ENCODE results near the gene SRGAP1. TPM values are rescaled to one million over a fixed set of nuclear protein-coding genes. Genes with fewer than 3 reads are reported as not detected.
"Not testable (repeated sequence)": the region's sequence is repeated elsewhere in the genome, so short reads cannot be mapped to it uniquely, and the experiment has no call there.

SRGAP1 gene
- total and polyA plus RNA-seq, 4 donors, result 13.9 to 17.3 (median 15.2) TPM

- DNase-seq (ENCODE audit: low read depth in 4 of 6, low spot score in 6 of 6); H3K4me1 ChIP-seq (ENCODE audit: control insufficient read depth, insufficient read depth, low read length); H3K27me3 ChIP-seq (ENCODE audit: control insufficient read depth, insufficient read depth, low read length); H3K36me3 ChIP-seq (ENCODE audit: control insufficient read depth, insufficient read depth, low read length); H3K27ac ChIP-seq (ENCODE audit: low read depth, low read length); H3K4me3 ChIP-seq (ENCODE audit: low read depth, low read length); H3K9me3 ChIP-seq (ENCODE audit: control insufficient read depth, insufficient read depth, low read length): not testable (repeated sequence)
- no CpG with 5 or more reads among the region's 1 CpG for WGBS (ENCODE audit: insufficient coverage)
Observed at GRCh38 chr12:64167041-64167440, 322.5 kb downstream of the SRGAP1 start.

DNA sequence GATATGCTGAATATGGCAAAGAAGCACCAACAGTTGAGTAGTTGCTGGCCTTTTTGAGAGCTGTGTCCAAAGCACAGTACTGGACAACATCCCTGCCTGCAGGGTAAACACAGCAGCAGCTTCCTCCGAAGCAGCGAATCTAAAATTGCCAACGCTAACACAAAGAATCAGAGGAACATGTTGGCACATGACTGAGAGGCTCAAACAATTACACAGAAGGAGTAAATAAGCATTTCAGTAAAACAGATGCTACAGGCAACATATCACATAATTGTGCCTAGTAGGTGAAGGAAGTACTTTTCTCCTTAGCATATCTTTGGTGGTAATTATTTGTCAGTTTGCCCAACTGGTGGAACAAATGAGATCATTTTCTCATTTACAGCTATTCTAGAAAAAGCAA, 325.5 kb downstream of the SRGAP1 start:
- WGBS (ENCODE audit: insufficient coverage), result 37% methylated on average over 3 of the region's 3 CpGs
- no peak overlapping the region for H3K27ac ChIP-seq (ENCODE audit: low read depth, low read length)
- no peak overlapping the region for H3K4me3 ChIP-seq (ENCODE audit: low read depth, low read length)
- no peaks in the 10 kb centered on the region for H3K9me3 ChIP-seq (ENCODE audit: control insufficient read depth, insufficient read depth, low read length)
- no peaks in the 10 kb centered on the region for H3K4me1 ChIP-seq (ENCODE audit: control insufficient read depth, insufficient read depth, low read length)
- DNase-seq (ENCODE audit: low read depth in 4 of 6, low spot score in 6 of 6), result peak in 2 of 6 donors; percentile 37 to 61
- H3K36me3 ChIP-seq (ENCODE audit: control insufficient read depth, insufficient read depth, low read length), result no peaks in the 10 kb centered on the region
- no peaks in the 10 kb centered on the region for H3K27me3 ChIP-seq (ENCODE audit: control insufficient read depth, insufficient read depth, low read length)

- no peak for DNase-seq (ENCODE audit: low read depth in 4 of 6, low spot score in 6 of 6)
- Histone ChIP-seq H3K4me3 (ENCODE audit: low read depth, low read length) (no peak overlapping the region), H3K36me3 (ENCODE audit: control insufficient read depth, insufficient read depth, low read length) (no peaks in the 10 kb centered on the region), H3K9me3 (ENCODE audit: control insufficient read depth, insufficient read depth, low read length) (no peaks in the 10 kb centered on the region), H3K27ac (ENCODE audit: low read depth, low read length) (no peak overlapping the region), H3K27me3 (ENCODE audit: control insufficient read depth, insufficient read depth, low read length) (no peaks in the 10 kb centered on the region), H3K4me1 (ENCODE audit: control insufficient read depth, insufficient read depth, low read length) (no peaks in the 10 kb centered on the region)
- WGBS (ENCODE audit: insufficient coverage), result no CpG with 5 or more reads among the region's 3 CpGs
Observed at GRCh38 chr12:64170730-64171129, 326.2 kb downstream of the SRGAP1 start.

GRCh38 chr12:64171715-64172114, 327.2 kb downstream of the SRGAP1 start:
- no peaks in the 10 kb centered on the region for H3K9me3 ChIP-seq (ENCODE audit: control insufficient read depth, insufficient read depth, low read length)
- no peaks in the 10 kb centered on the region for H3K36me3 ChIP-seq (ENCODE audit: control insufficient read depth, insufficient read depth, low read length)
- WGBS (ENCODE audit: insufficient coverage), result no CpG with 5 or more reads among the region's 1 CpG
- no peaks in the 10 kb centered on the region for H3K4me1 ChIP-seq (ENCODE audit: control insufficient read depth, insufficient read depth, low read length)
- DNase-seq (ENCODE audit: low read depth in 4 of 6, low spot score in 6 of 6), result no peak
- no peak overlapping the region for H3K4me3 ChIP-seq (ENCODE audit: low read depth, low read length)
- no peaks in the 10 kb centered on the region for H3K27me3 ChIP-seq (ENCODE audit: control insufficient read depth, insufficient read depth, low read length)
- no peak overlapping the region for H3K27ac ChIP-seq (ENCODE audit: low read depth, low read length)

DNA sequence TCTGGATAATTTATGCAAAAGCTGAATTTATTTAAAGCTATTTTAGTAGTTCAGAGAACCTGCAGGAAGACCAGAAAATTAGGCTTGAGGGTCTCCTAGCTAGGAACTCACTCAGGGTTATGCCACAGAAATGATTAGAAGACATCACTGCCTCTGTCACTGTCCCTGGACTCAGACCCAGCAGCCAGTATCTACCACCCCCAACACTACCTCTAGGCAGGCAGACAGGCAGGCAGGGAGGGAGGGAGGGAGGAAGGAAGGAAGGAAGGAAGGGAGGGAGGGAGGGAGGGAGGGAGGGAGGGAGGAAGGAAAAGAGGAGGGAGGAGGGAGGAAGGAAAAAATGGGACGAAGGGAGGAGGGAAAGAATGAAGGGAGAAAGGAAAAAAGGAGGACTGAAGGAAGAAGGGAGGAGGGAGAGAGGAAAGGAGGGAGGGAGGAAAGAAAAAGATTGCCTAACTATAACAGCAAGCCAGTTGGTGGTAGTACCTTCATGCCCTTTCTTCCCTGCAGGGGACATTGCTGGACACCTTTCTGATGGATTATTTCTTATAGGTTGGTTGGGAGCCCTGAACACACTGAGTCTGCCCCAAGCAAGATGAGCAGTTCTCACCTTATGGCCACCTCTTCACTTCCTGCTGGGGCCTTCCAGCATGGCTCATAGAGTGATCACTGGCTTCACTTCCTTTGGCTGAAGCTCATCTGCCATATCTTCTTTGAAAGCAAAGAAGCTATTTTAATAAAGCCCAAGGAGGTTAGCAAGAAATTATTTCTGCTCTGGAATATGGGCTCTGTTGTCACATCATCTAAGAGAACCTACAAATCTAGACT, 327.9 kb downstream of the SRGAP1 start:
- H3K4me1 ChIP-seq (ENCODE audit: control insufficient read depth, insufficient read depth, low read length), result no peaks in the 10 kb centered on the region
- no peaks in the 10 kb centered on the region for H3K27me3 ChIP-seq (ENCODE audit: control insufficient read depth, insufficient read depth, low read length)
- H3K36me3 ChIP-seq (ENCODE audit: control insufficient read depth, insufficient read depth, low read length), result no peaks in the 10 kb centered on the region
- no CpG with 5 or more reads among the region's 1 CpG for WGBS (ENCODE audit: insufficient coverage)
- no peak for DNase-seq (ENCODE audit: low read depth in 4 of 6, low spot score in 6 of 6)
- H3K4me3 ChIP-seq (ENCODE audit: low read depth, low read length), result no peak overlapping the region
- no peak overlapping the region for H3K27ac ChIP-seq (ENCODE audit: low read depth, low read length)
- no peaks in the 10 kb centered on the region for H3K9me3 ChIP-seq (ENCODE audit: control insufficient read depth, insufficient read depth, low read length)

GRCh38 chr12:64173456-64173855, 329.0 kb downstream of the SRGAP1 start:
- DNase-seq (ENCODE audit: low read depth in 4 of 6, low spot score in 6 of 6), result no peak
- 97% methylated on average over 3 of the region's 3 CpGs for WGBS (ENCODE audit: insufficient coverage)
- no peaks in the 10 kb centered on the region for H3K36me3 ChIP-seq (ENCODE audit: control insufficient read depth, insufficient read depth, low read length)
- no peaks in the 10 kb centered on the region for H3K27me3 ChIP-seq (ENCODE audit: control insufficient read depth, insufficient read depth, low read length)
- H3K27ac ChIP-seq (ENCODE audit: low read depth, low read length), result no peak overlapping the region
- no peak overlapping the region for H3K4me3 ChIP-seq (ENCODE audit: low read depth, low read length)
- H3K9me3 ChIP-seq (ENCODE audit: control insufficient read depth, insufficient read depth, low read length), result no peaks in the 10 kb centered on the region
- H3K4me1 ChIP-seq (ENCODE audit: control insufficient read depth, insufficient read depth, low read length), result no peaks in the 10 kb centered on the region

GRCh38 chr12:64175254-64175945, 330.9 kb downstream of the SRGAP1 start:
- Histone ChIP-seq H3K4me1 (ENCODE audit: control insufficient read depth, insufficient read depth, low read length) (no peaks in the 10 kb centered on the region), H3K27me3 (ENCODE audit: control insufficient read depth, insufficient read depth, low read length) (no peaks in the 10 kb centered on the region), H3K9me3 (ENCODE audit: control insufficient read depth, insufficient read depth, low read length) (no peaks in the 10 kb centered on the region), H3K27ac (ENCODE audit: low read depth, low read length) (no peak overlapping the region), H3K4me3 (ENCODE audit: low read depth, low read length) (no peak overlapping the region), H3K36me3 (ENCODE audit: control insufficient read depth, insufficient read depth, low read length) (no peaks in the 10 kb centered on the region)
- peak in 5 of 6 donors; percentile 10 to 90 (median 53) for DNase-seq (ENCODE audit: low read depth in 4 of 6, low spot score in 6 of 6)
- WGBS (ENCODE audit: insufficient coverage), result no CpG with 5 or more reads among the region's 2 CpGs

DNA sequence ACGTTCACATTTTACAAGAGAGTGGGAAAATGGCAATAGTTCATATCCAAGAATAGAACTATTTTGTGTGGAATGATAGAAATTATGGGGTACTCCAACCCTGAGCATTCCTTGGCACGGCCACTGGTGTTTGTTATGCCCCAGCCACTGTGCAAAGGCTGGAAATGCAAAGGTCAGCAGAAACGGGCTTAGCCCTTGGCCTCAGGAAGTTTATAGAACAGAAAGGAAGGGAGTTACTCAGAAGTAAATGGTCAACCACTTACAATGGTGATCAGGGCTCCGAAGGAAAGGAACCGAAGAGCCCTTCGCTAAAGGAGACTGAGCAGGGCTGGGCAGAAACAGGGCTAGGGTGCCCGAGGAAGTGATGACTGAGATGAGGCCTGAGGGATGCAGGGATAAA, 332.5 kb downstream of the SRGAP1 start:
- no peak overlapping the region for H3K27ac ChIP-seq (ENCODE audit: low read depth, low read length)
- no peaks in the 10 kb centered on the region for H3K36me3 ChIP-seq (ENCODE audit: control insufficient read depth, insufficient read depth, low read length)
- no peak overlapping the region for H3K4me3 ChIP-seq (ENCODE audit: low read depth, low read length)
- DNase-seq (ENCODE audit: low read depth in 4 of 6, low spot score in 6 of 6), result no peak
- 93% methylated on average over 6 of the region's 7 CpGs for WGBS (ENCODE audit: insufficient coverage)
- no peaks in the 10 kb centered on the region for H3K27me3 ChIP-seq (ENCODE audit: control insufficient read depth, insufficient read depth, low read length)
- H3K9me3 ChIP-seq (ENCODE audit: control insufficient read depth, insufficient read depth, low read length), result no peaks in the 10 kb centered on the region
- H3K4me1 ChIP-seq (ENCODE audit: control insufficient read depth, insufficient read depth, low read length), result no peaks in the 10 kb centered on the region

DNA sequence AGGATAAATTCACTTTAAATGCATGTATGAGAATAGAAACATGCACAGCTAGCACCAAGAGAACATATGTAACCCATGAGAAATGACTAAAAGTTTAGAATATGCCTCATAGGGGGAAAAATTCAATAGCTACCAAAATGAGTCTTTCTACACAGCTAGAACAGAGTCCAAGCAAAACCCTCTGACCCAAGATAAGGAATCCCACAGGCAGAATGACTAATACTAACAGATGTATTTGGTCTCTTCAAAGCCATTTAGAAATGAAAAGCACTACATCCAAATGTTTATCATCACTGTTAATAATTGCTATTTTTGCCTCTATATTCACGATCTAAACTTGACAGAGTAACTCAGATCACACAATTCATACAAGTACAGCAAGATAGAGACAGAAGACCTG, 333.6 kb downstream of the SRGAP1 start:
- WGBS (ENCODE audit: insufficient coverage), result no CpG with 5 or more reads among the region's 1 CpG
- no peak overlapping the region for H3K27ac ChIP-seq (ENCODE audit: low read depth, low read length)
- no peaks in the 10 kb centered on the region for H3K9me3 ChIP-seq (ENCODE audit: control insufficient read depth, insufficient read depth, low read length)
- no peaks in the 10 kb centered on the region for H3K4me1 ChIP-seq (ENCODE audit: control insufficient read depth, insufficient read depth, low read length)
- no peak for DNase-seq (ENCODE audit: low read depth in 4 of 6, low spot score in 6 of 6)
- H3K36me3 ChIP-seq (ENCODE audit: control insufficient read depth, insufficient read depth, low read length), result no peaks in the 10 kb centered on the region
- no peaks in the 10 kb centered on the region for H3K27me3 ChIP-seq (ENCODE audit: control insufficient read depth, insufficient read depth, low read length)
- no peak overlapping the region for H3K4me3 ChIP-seq (ENCODE audit: low read depth, low read length)

DNA sequence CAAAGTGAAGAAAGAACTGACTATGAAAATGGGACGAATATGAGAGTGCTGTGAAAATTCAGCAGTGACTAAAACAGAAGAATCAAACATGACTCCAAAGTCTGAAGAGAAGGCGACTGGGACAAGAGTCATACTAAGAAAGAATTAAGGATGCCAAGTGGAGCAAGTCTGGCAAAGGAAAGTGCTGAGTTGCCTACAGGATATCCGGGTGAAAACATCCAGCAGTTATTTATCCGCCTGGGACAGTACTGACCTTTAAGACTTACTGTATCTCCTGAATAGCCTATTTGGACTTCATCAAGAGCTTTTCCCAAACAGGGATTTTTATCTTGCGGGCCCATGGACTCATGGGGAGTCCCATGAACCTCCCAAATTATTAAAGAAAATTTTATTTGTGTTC, 336.5 kb downstream of the SRGAP1 start:
- Histone ChIP-seq H3K4me3 (ENCODE audit: low read depth, low read length) (no peak overlapping the region), H3K27ac (ENCODE audit: low read depth, low read length) (no peak overlapping the region), H3K36me3 (ENCODE audit: control insufficient read depth, insufficient read depth, low read length) (no peaks in the 10 kb centered on the region), H3K27me3 (ENCODE audit: control insufficient read depth, insufficient read depth, low read length) (no peaks in the 10 kb centered on the region), H3K9me3 (ENCODE audit: control insufficient read depth, insufficient read depth, low read length) (no peaks in the 10 kb centered on the region), H3K4me1 (ENCODE audit: control insufficient read depth, insufficient read depth, low read length) (no peaks in the 10 kb centered on the region)
- 65% methylated on average over 3 of the region's 5 CpGs for WGBS (ENCODE audit: insufficient coverage)
- DNase-seq (ENCODE audit: low read depth in 4 of 6, low spot score in 6 of 6), result no peak

All from spinal cord (tissue), 10 donors.